GM12891 (cell line): ENCODE data around the gene MRGPRG.

Source experiments
- POLR2A ChIP-seq: IDR thresholded peaks from 2 replicates; pipeline ENCODE4 v1.6.1; 2011; ENCODE audit warnings: low read depth, low read length, control low read depth
- POU2F2 ChIP-seq: IDR thresholded peaks from 2 replicates; pipeline ENCODE4 v1.6.1; 2011; ENCODE audit warnings: low read depth, mild to moderate bottlenecking, control low read depth, low read length, moderate library complexity

GRCh38 chr11:3178349-3178748 lies 40.3 kb downstream of the MRGPRG start:
- TF ChIP-seq POLR2A (no peak), POU2F2 (no peak)
